ENCODE results near the gene TERT. TPM values are rescaled to one million over a fixed set of nuclear protein-coding genes. Genes with fewer than 3 reads are reported as not detected.

TERT gene
- total and polyA plus RNA-seq, 10 of the 15 experiments (the other 5 are each of a cell fraction or from before 2014, with no cell fraction given): 0.08 to 21.5 (median 5.0) TPM

GRCh38 chr5:1208743-1209488 is 86.0 kb downstream of the TERT start (continued):
- no peak for TF ChIP-seq HSF1 (IDR thresholded peaks at IDR 0.05; ENCODE audit: low read depth, low read length)
- no peak for TF ChIP-seq SMAD5 (IDR thresholded peaks at IDR 0.05; ENCODE audit: low read depth)

GRCh38 chr5:1208221-1208742 is 86.6 kb downstream of the TERT start:
- no peak overlapping the region for H3K4me3 ChIP-seq
- no peak for DNase-seq (ENCODE audit: low read depth, low spot score)
- no peaks in the 10 kb centered on the region for H3K27me3 ChIP-seq (replicated peaks in 1 of 2; ENCODE audit: control insufficient read depth in 2 of 2, insufficient read depth in 2 of 2, low read length in 1 of 2)
- POLR2A ChIA-PET: no interaction called here
- no peak overlapping the region for H2AFZ ChIP-seq (ENCODE audit: control insufficient read depth, low read depth, low read length)
- TF ChIP-seq NFYA (IDR thresholded peaks at IDR 0.05; ENCODE audit: borderline replicate concordance, low read depth, low read length) (no peak), POLR2AphosphoS2 (IDR thresholded peaks at IDR 0.05; ENCODE audit: low read depth, low read length) (no peak), RELA (IDR thresholded peaks at IDR 0.05; ENCODE audit: borderline replicate concordance, partially characterized antibody) (no peak), IRF4 (IDR thresholded peaks at IDR 0.05; ENCODE audit: low read depth, low read length) (no peak), E2F8 (IDR thresholded peaks at IDR 0.05; ENCODE audit: low read depth, partially characterized antibody) (no peak), SP1 (IDR thresholded peaks at IDR 0.05; ENCODE audit: low read depth, low read length) (no peak)
- intact Hi-C loops (cut with micrococcal nuclease; ENCODE audit: unreplicated experiment): no loop called here
- no peaks in the 10 kb centered on the region for H3K9me3 ChIP-seq (replicated peaks; ENCODE audit: control insufficient read depth, insufficient read depth, low read length)
- SMC1A ChIA-PET (ENCODE audit: uncharacterized antibody, unreplicated experiment): interaction anchor here (0.9 kb wide), 1 partner anchor 437 kb away, joined by 3 read pairs; no protein-coding TSS in a partner anchor
- WGBS (ENCODE audit: insufficient coverage, insufficient replicate concordance, low lambda C conversion rate, missing lambda C conversion rate): 21% methylated on average over 17 of the region's 17 CpGs
- H3K27ac ChIP-seq (ENCODE audit: control insufficient read depth, insufficient read depth): no peak overlapping the region
- in situ Hi-C loops (cut with MboI): no loop called here
- no peaks in the 10 kb centered on the region for H3K36me3 ChIP-seq (ENCODE audit: control insufficient read depth in 2 of 2, insufficient read depth in 2 of 2, low read length in 1 of 2)
- BruUV-seq (replicated peaks): no TSS peak
- no peaks in the 10 kb centered on the region for H3K4me1 ChIP-seq (ENCODE audit: control insufficient read depth, insufficient read depth, low read length)
- no peaks in the 10 kb centered on the region for H3K79me2 ChIP-seq (ENCODE audit: control insufficient read depth, insufficient read depth, low read length)
- CTCF ChIA-PET: interaction anchor here (0.7 to 1.7 kb wide), 8 partner anchors 13 to 445 kb away, joined by 3 to 11 read pairs (median 3); no protein-coding TSS in a partner anchor
- RAD21 ChIA-PET (ENCODE audit: unreplicated experiment): interaction anchor here (0.7 to 1.7 kb wide), 5 partner anchors 87 to 445 kb away, joined by 3 to 9 read pairs (median 5); no protein-coding TSS in a partner anchor
- no peak for FAIRE-seq
- H4K20me1 ChIP-seq (ENCODE audit: control insufficient read depth, insufficient read depth): no peaks in the 10 kb centered on the region; the same call in 1 of the 2 replicates
- no peak for ATAC-seq
- H3K9ac ChIP-seq (ENCODE audit: control insufficient read depth, insufficient read depth, low read length): no peak overlapping the region
- H3K4me2 ChIP-seq (ENCODE audit: control insufficient read depth, insufficient read depth): no peak overlapping the region
